T-cell (primary cell): ENCODE data around the gene MEF2B. TPM values are rescaled to one million over a fixed set of nuclear protein-coding genes. Genes with fewer than 3 reads are reported as not detected.
"Not testable (repeated sequence)": the region's sequence is repeated elsewhere in the genome, so short reads cannot be mapped to it uniquely, and the experiment has no call there.

ENCODE experiments used
- ATAC-seq, 4 experiments: fragments of 200-7000 bp in 3 of 4; fragments of 150-1000 bp in 1 of 4; cut with Tn5 transposase; replicated peaks in 1 of 4; 1 replicate in 3 of 4; 2 replicates in 1 of 4; pipeline ENCODE4 v1.10.0; 2021; ENCODE audit warnings: moderate library complexity in 3 of 4, mild to moderate bottlenecking in 2 of 4, moderate number of reproducible peaks in 1 of 4
- CTCF ChIA-PET, 2 donors: fragments of 300-600 bp; sonication (Branson Sonifier 250); formaldehyde crosslinking; loops; one replicate each; lab custom pipeline; 2022; ENCODE audit warnings: antibody characterized with exemption in 2 of 2; lab: Charles Lee
- POLR2A ChIA-PET, 2 donors: fragments of 300-600 bp; sonication (Branson Sonifier 250); formaldehyde crosslinking; loops; one replicate each; lab custom pipeline; 2022; ENCODE audit warnings: antibody characterized with exemption in 2 of 2; lab: Charles Lee
- DNase-seq, 35 experiments: peaks; one replicate each; pipeline versions ENCODE4 v3.0.0 to v3.0.0-alpha.2; 2013 to 2023
- H3K27ac ChIP-seq: one replicate; pipeline ENCODE4 v1.5.1; 2013; ENCODE audit warnings: low read length
- H3K27me3 ChIP-seq, 2 experiments: replicated peaks in 1 of 2; 1 replicate in 1 of 2; 2 replicates in 1 of 2; pipeline versions ENCODE4 v1.6.1 to v1.7.0; 2013; ENCODE audit warnings: low read length in 1 of 2, mixed read lengths in 1 of 2; ENCODE audit not compliant: control insufficient read depth in 2 of 2, insufficient read depth in 2 of 2; ENCODE audit errors: extremely low read depth in 1 of 2
- H3K36me3 ChIP-seq, 2 donors: 1 replicate in 1 of 2; 2 replicates in 1 of 2; pipeline versions ENCODE4 v1.6.1 to v1.7.0; 2013; ENCODE audit warnings: low read length in 1 of 2; ENCODE audit not compliant: control insufficient read depth in 2 of 2, insufficient read depth in 1 of 2; ENCODE audit errors: extremely low read depth in 1 of 2
- H3K4me1 ChIP-seq, 2 experiments: 1 replicate in 1 of 2; 2 replicates in 1 of 2; pipeline versions ENCODE4 v1.6.1 to v1.7.0; 2013; ENCODE audit warnings: low read length in 2 of 2, mixed read lengths in 1 of 2; ENCODE audit not compliant: insufficient read depth in 2 of 2, control insufficient read depth in 1 of 2; ENCODE audit errors: extremely low read depth in 1 of 2
- H3K4me3 ChIP-seq, 2 donors: 1 replicate in 1 of 2; 2 replicates in 1 of 2; pipeline versions ENCODE4 v1.5.1 to v1.7.0; 2013; ENCODE audit warnings: mild to moderate bottlenecking in 2 of 2, low read length in 1 of 2, moderate library complexity in 1 of 2; ENCODE audit not compliant: control insufficient read depth in 1 of 2; ENCODE audit errors: extremely low read depth in 1 of 2
- H3K9me3 ChIP-seq: 2 replicates; pipeline ENCODE4 v1.7.0; 2013
- H3K27ac Mint-ChIP-seq, 2 donors: one replicate each; pipeline ENCODE4 v1.8.0; 2020 to 2021; ENCODE audit warnings: mild to moderate bottlenecking in 2 of 2, mixed read lengths in 2 of 2
- H3K27me3 Mint-ChIP-seq, 2 donors: one replicate each; pipeline ENCODE4 v1.8.0; 2021 to 2022; ENCODE audit warnings: mixed read lengths in 2 of 2
- H3K36me3 Mint-ChIP-seq: one replicate; pipeline ENCODE4 v1.8.0; 2021; ENCODE audit warnings: mixed read lengths
- H3K4me1 Mint-ChIP-seq, 3 donors: one replicate each; pipeline ENCODE4 v1.8.0; 2020 to 2022; ENCODE audit warnings: mixed read lengths in 3 of 3, mild to moderate bottlenecking in 1 of 3
- H3K4me3 Mint-ChIP-seq, 3 donors: one replicate each; pipeline ENCODE4 v1.8.0; 2020 to 2022; ENCODE audit warnings: mild to moderate bottlenecking in 3 of 3, mixed read lengths in 3 of 3, moderate library complexity in 3 of 3
- H3K9me3 Mint-ChIP-seq, 3 donors: one replicate each; pipeline ENCODE4 v1.8.0; 2020 to 2022; ENCODE audit warnings: mixed read lengths in 3 of 3
- WGBS: methylation state at CpG from one replicate; pipeline ENCODE4 v1.1.5; 2013; ENCODE audit warnings: missing lambda C conversion rate; ENCODE audit not compliant: insufficient coverage; 5-methylcytosine and 5-hydroxymethylcytosine counted together
- total RNA-seq, 35 experiments: library from RNA in 6 of 35; stranded (reverse) in 6 of 35; fragments of 120-200 nt in 1 of 35; gene quantifications; one replicate each; pipeline versions ENCODE4 v1.2.1 to v1.2.4 and lab custom pipeline; 2013 to 2026

The MEF2B gene
- total RNA-seq, 5 donors from 2014 or later (not counting 1 experiment from before 2014, with no cell fraction given), result 3.3 to 6.4 (median 6.0) TPM

- H3K27me3 ChIP-seq, result no peaks in the 10 kb centered on the region
- H3K27me3 Mint-ChIP-seq, result no peaks in the 10 kb centered on the region
- no peak overlapping the region for H3K27ac ChIP-seq
- H3K9me3 ChIP-seq, result no peaks in the 10 kb centered on the region
- H3K36me3 Mint-ChIP-seq, result peaks cover 11% of the 10 kb centered on the region
- WGBS, result 100% methylated on average over 1 of the region's 11 CpGs
- H3K4me1 Mint-ChIP-seq, result no peaks in the 10 kb centered on the region
- no peak overlapping the region for H3K4me3 ChIP-seq
- no peaks in the 10 kb centered on the region for H3K9me3 Mint-ChIP-seq
- ChIA-PET CTCF (no interaction called here), POLR2A (no interaction called here)
- H3K36me3 ChIP-seq, result peaks cover 4 to 33% of the 10 kb centered on the region in 2 donors
- DNase-seq (no peak), ATAC-seq (no peak)
- no peak overlapping the region for H3K27ac Mint-ChIP-seq
- no peak overlapping the region for H3K4me3 Mint-ChIP-seq
- no peaks in the 10 kb centered on the region for H3K4me1 ChIP-seq
Observed at GRCh38 chr19:19103167-19103566, 66.9 kb downstream of the MEF2B start.

- POLR2A ChIA-PET, ATAC-seq: not testable (repeated sequence)
- CTCF ChIA-PET, result interaction anchor here in 1 of 2 donors (0.7 kb wide), 1 partner anchor 17 kb away, joined by 3 read pairs; no protein-coding TSS in a partner anchor
Observed at GRCh38 chr19:19102566-19102965, 67.5 kb downstream of the MEF2B start.

GRCh38 chr19:19101540-19101939 is 68.5 kb downstream of the MEF2B start:
- no peak overlapping the region for H3K4me3 Mint-ChIP-seq
- Histone ChIP-seq H3K27me3 (no peaks in the 10 kb centered on the region), H3K9me3 (no peaks in the 10 kb centered on the region), H3K4me3 (no peak overlapping the region), H3K27ac (no peak overlapping the region), H3K36me3 (peaks cover 12 to 42% of the 10 kb centered on the region in 2 donors), H3K4me1 (no peaks in the 10 kb centered on the region)
- no peak for ATAC-seq
- H3K27me3 Mint-ChIP-seq, result no peaks in the 10 kb centered on the region
- 87% methylated on average over 3 of the region's 8 CpGs for WGBS
- no peaks in the 10 kb centered on the region for H3K9me3 Mint-ChIP-seq
- no peak overlapping the region for H3K27ac Mint-ChIP-seq
- peaks cover 13% of the 10 kb centered on the region for H3K36me3 Mint-ChIP-seq
- ChIA-PET POLR2A (no interaction called here), CTCF (no interaction called here)
- DNase-seq, result no peak
- H3K4me1 Mint-ChIP-seq, result no peaks in the 10 kb centered on the region

More at GRCh38 chr19:19102566-19102965, 67.5 kb downstream of the MEF2B start:
- H3K27me3 ChIP-seq, H3K9me3 Mint-ChIP-seq, H3K4me1 ChIP-seq, H3K27ac Mint-ChIP-seq, H3K4me3 Mint-ChIP-seq, H3K9me3 ChIP-seq, DNase-seq, H3K27me3 Mint-ChIP-seq, H3K4me3 ChIP-seq, H3K27ac ChIP-seq, H3K4me1 Mint-ChIP-seq: not testable (repeated sequence)
- peaks cover 3 to 34% of the 10 kb centered on the region in 2 donors for H3K36me3 ChIP-seq
- WGBS, result no CpG with 5 or more reads among the region's 10 CpGs
- H3K36me3 Mint-ChIP-seq, result peaks cover 10% of the 10 kb centered on the region

GRCh38 chr19:19098703-19099632 is 71.1 kb downstream of the MEF2B start:
- Histone ChIP-seq H3K27ac (no peak overlapping the region), H3K4me1 (no peaks in the 10 kb centered on the region), H3K27me3 (no peaks in the 10 kb centered on the region), H3K36me3 (peaks cover 12 to 48% of the 10 kb centered on the region in 2 donors), H3K4me3 (no peak overlapping the region), H3K9me3 (no peaks in the 10 kb centered on the region)
- no peak overlapping the region for H3K4me3 Mint-ChIP-seq
- H3K9me3 Mint-ChIP-seq, result no peaks in the 10 kb centered on the region
- peaks cover 18% of the 10 kb centered on the region for H3K36me3 Mint-ChIP-seq
- H3K4me1 Mint-ChIP-seq, result no peaks in the 10 kb centered on the region
- no peak overlapping the region for H3K27ac Mint-ChIP-seq
- POLR2A ChIA-PET, result no interaction called here
- DNase-seq (no peak), ATAC-seq (no peak)
- H3K27me3 Mint-ChIP-seq, result no peaks in the 10 kb centered on the region
- WGBS, result 96% methylated on average over 17 of the region's 18 CpGs
- CTCF ChIA-PET, result no interaction called here

- Histone ChIP-seq H3K9me3 (no peaks in the 10 kb centered on the region), H3K27ac (no peak overlapping the region), H3K4me1 (no peaks in the 10 kb centered on the region), H3K4me3 (no peak overlapping the region), H3K36me3 (peaks cover 12 to 44% of the 10 kb centered on the region in 2 donors), H3K27me3 (no peaks in the 10 kb centered on the region)
- WGBS, result 88% methylated on average over 8 of the region's 9 CpGs
- Mint-ChIP-seq H3K4me1 (no peaks in the 10 kb centered on the region), H3K36me3 (peaks cover 18% of the 10 kb centered on the region), H3K27me3 (no peaks in the 10 kb centered on the region), H3K9me3 (no peaks in the 10 kb centered on the region), H3K4me3 (no peak overlapping the region), H3K27ac (no peak overlapping the region)
- ChIA-PET POLR2A (no interaction called here), CTCF (no interaction called here)
- ATAC-seq (no peak), DNase-seq (no peak)
Observed at GRCh38 chr19:19098084-19098702, 71.9 kb downstream of the MEF2B start.

- Mint-ChIP-seq H3K27ac (no peak overlapping the region), H3K36me3 (peaks cover 18% of the 10 kb centered on the region), H3K4me1 (no peaks in the 10 kb centered on the region), H3K27me3 (no peaks in the 10 kb centered on the region), H3K9me3 (no peaks in the 10 kb centered on the region), H3K4me3 (no peak overlapping the region)
- H3K36me3 ChIP-seq, result peaks cover 14 to 43% of the 10 kb centered on the region in 2 donors
- DNase-seq (no peak), ATAC-seq (no peak)
- no peak overlapping the region for H3K4me3 ChIP-seq
- no peaks in the 10 kb centered on the region for H3K9me3 ChIP-seq
- ChIA-PET CTCF (no interaction called here), POLR2A (no interaction called here)
- H3K27ac ChIP-seq, result no peak overlapping the region
- no peaks in the 10 kb centered on the region for H3K27me3 ChIP-seq
- no peaks in the 10 kb centered on the region for H3K4me1 ChIP-seq
- WGBS, result 93% methylated on average over 16 of the region's 24 CpGs
Observed at GRCh38 chr19:19096641-19097627, 73.1 kb downstream of the MEF2B start.
